H1 (cell line): ENCODE measurements around the gene IRF3. TPM values are rescaled to one million over a fixed set of nuclear protein-coding genes. Genes with fewer than 3 reads are reported as not detected.
A peak's percentile ranks its signal among the peaks of the same experiment; 100 is the strongest.

Source experiments
- CBX8 ChIP-seq: fragments of 300-800, 300-1000 bp; sonication (generic); IDR thresholded peaks from 2 replicates; pipeline ENCODE4 v1.7.1; 2016; ENCODE audit warnings: low read depth, low read length, borderline replicate concordance
- JUN ChIP-seq: IDR thresholded peaks from 2 replicates; pipeline ENCODE4 v1.6.1; 2011; ENCODE audit warnings: low read depth, mild to moderate bottlenecking, improper control_type of control experiment, low read length
- KDM5A ChIP-seq: fragments of 200-600 bp; IDR thresholded peaks from 2 replicates; pipeline ENCODE4 v1.7.1; 2012; ENCODE audit warnings: mild to moderate bottlenecking, low read length, inconsistent platforms, mixed read lengths
- NANOG ChIP-seq: IDR thresholded peaks from 2 replicates; pipeline ENCODE4 v1.6.1; 2011; ENCODE audit warnings: low read length, low read depth, mild to moderate bottlenecking, inconsistent platforms; ENCODE audit not compliant: insufficient read depth, poor library complexity, severe bottlenecking
- POLR2A ChIP-seq, 2 experiments: IDR thresholded peaks; 1 replicate in 1 of 2; 2 replicates in 1 of 2; pipeline ENCODE4 v1.6.1; 2011; ENCODE audit warnings: low read depth in 2 of 2, low read length in 2 of 2, mild to moderate bottlenecking in 2 of 2; ENCODE audit errors: control extremely low read depth in 1 of 2
- POLR2AphosphoS5 ChIP-seq: IDR thresholded peaks from 2 replicates; pipeline ENCODE4 v1.6.1; 2011; ENCODE audit warnings: low read depth, low read length
- RFX5 ChIP-seq: IDR thresholded peaks from 2 replicates; pipeline ENCODE4 v1.6.1; 2011; ENCODE audit warnings: low read depth, low read length, improper control_type of control experiment, borderline replicate concordance
- polyA plus RNA-seq, 7 experiments: library from polyadenylated mRNA; depleted of rRNA in 3 of 7; stranded (reverse) in 5 of 7; unstranded in 2 of 7; fragments of >200 nt in 5 of 7; fragments of 200-250 nt in 2 of 7; gene quantifications; 1 replicate in 5 of 7; 2 replicates in 1 of 7; 4 replicates in 1 of 7; pipeline versions ENCODE4 v1.2.1 to v1.2.3, GENCODE V29; 2011 to 2013; ENCODE audit warnings: missing spikeins in 2 of 7, mixed read lengths in 2 of 7
- total RNA-seq: library from RNA; stranded (reverse); fragmentation: NEBNext Ultra II Directional; extraction: Animal tissue kit (Norgen Biotek cat#: 25700); gene quantifications from 2 replicates; pipeline ENCODE4 v1.2.1, GENCODE V29; 2021
- TF ChIP-seq, protein P1 (sequence below): fragments of 300-600 bp; sonication (generic); IDR thresholded peaks from 2 replicates; pipeline ENCODE4 v1.7.1; 2012; ENCODE audit warnings: low read length, moderate library complexity, mild to moderate bottlenecking, inconsistent platforms; ENCODE audit not compliant: insufficient replicate concordance
- TF ChIP-seq, protein P2 (sequence below): IDR thresholded peaks from 2 replicates; pipeline ENCODE4 v1.6.1; 2012; ENCODE audit warnings: inconsistent platforms
- TF ChIP-seq, protein P3 (sequence below): IDR thresholded peaks from 2 replicates; pipeline ENCODE4 v1.6.1; 2012; ENCODE audit warnings: low read length, inconsistent platforms

The IRF3 gene
- total and polyA plus RNA-seq, 2 of the 8 experiments (the other 6 are each of a cell fraction or from before 2014, with no cell fraction given), result 103 to 114 TPM

DNA sequence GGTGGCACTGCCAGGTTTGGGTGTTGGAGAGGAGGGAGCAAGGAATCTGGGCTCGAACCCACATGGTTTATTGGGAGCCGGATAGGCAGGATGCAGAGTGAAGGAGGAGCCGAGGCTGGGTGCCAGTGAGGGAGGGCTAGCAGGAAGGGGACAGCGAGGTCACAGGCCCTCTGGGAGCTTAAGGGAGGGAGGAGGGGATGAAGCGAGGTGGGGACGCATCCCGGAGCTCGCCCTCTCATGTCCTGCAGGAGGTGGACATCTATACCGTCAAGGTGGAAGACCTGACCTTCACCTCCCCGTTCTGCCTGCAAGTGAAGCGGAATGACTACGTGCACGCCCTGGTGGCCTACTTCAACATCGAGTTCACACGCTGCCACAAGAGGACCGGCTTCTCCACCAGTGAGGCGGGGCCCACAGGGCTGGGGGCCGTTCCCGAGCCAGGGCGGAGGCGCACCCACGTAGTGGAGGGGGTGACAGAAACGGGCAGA is 20.2 kb upstream of the IRF3 start (continued):
- TF ChIP-seq, protein P1, sequence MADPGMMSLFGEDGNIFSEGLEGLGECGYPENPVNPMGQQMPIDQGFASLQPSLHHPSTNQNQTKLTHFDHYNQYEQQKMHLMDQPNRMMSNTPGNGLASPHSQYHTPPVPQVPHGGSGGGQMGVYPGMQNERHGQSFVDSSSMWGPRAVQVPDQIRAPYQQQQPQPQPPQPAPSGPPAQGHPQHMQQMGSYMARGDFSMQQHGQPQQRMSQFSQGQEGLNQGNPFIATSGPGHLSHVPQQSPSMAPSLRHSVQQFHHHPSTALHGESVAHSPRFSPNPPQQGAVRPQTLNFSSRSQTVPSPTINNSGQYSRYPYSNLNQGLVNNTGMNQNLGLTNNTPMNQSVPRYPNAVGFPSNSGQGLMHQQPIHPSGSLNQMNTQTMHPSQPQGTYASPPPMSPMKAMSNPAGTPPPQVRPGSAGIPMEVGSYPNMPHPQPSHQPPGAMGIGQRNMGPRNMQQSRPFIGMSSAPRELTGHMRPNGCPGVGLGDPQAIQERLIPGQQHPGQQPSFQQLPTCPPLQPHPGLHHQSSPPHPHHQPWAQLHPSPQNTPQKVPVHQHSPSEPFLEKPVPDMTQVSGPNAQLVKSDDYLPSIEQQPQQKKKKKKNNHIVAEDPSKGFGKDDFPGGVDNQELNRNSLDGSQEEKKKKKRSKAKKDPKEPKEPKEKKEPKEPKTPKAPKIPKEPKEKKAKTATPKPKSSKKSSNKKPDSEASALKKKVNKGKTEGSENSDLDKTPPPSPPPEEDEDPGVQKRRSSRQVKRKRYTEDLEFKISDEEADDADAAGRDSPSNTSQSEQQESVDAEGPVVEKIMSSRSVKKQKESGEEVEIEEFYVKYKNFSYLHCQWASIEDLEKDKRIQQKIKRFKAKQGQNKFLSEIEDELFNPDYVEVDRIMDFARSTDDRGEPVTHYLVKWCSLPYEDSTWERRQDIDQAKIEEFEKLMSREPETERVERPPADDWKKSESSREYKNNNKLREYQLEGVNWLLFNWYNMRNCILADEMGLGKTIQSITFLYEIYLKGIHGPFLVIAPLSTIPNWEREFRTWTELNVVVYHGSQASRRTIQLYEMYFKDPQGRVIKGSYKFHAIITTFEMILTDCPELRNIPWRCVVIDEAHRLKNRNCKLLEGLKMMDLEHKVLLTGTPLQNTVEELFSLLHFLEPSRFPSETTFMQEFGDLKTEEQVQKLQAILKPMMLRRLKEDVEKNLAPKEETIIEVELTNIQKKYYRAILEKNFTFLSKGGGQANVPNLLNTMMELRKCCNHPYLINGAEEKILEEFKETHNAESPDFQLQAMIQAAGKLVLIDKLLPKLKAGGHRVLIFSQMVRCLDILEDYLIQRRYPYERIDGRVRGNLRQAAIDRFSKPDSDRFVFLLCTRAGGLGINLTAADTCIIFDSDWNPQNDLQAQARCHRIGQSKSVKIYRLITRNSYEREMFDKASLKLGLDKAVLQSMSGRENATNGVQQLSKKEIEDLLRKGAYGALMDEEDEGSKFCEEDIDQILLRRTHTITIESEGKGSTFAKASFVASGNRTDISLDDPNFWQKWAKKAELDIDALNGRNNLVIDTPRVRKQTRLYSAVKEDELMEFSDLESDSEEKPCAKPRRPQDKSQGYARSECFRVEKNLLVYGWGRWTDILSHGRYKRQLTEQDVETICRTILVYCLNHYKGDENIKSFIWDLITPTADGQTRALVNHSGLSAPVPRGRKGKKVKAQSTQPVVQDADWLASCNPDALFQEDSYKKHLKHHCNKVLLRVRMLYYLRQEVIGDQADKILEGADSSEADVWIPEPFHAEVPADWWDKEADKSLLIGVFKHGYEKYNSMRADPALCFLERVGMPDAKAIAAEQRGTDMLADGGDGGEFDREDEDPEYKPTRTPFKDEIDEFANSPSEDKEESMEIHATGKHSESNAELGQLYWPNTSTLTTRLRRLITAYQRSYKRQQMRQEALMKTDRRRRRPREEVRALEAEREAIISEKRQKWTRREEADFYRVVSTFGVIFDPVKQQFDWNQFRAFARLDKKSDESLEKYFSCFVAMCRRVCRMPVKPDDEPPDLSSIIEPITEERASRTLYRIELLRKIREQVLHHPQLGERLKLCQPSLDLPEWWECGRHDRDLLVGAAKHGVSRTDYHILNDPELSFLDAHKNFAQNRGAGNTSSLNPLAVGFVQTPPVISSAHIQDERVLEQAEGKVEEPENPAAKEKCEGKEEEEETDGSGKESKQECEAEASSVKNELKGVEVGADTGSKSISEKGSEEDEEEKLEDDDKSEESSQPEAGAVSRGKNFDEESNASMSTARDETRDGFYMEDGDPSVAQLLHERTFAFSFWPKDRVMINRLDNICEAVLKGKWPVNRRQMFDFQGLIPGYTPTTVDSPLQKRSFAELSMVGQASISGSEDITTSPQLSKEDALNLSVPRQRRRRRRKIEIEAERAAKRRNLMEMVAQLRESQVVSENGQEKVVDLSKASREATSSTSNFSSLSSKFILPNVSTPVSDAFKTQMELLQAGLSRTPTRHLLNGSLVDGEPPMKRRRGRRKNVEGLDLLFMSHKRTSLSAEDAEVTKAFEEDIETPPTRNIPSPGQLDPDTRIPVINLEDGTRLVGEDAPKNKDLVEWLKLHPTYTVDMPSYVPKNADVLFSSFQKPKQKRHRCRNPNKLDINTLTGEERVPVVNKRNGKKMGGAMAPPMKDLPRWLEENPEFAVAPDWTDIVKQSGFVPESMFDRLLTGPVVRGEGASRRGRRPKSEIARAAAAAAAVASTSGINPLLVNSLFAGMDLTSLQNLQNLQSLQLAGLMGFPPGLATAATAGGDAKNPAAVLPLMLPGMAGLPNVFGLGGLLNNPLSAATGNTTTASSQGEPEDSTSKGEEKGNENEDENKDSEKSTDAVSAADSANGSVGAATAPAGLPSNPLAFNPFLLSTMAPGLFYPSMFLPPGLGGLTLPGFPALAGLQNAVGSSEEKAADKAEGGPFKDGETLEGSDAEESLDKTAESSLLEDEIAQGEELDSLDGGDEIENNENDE, result no peak
- TF ChIP-seq KDM5A (no peak), RFX5 (no peak), NANOG (no peak), POLR2A (IDR thresholded peaks at IDR 0.05; ENCODE audit: control extremely low read depth in 1 of 2, low read depth in 2 of 2, low read length in 2 of 2) (peak in 1 of 2 experiments; percentile 36; a peak in 1 of 3 replicates), POLR2AphosphoS5 (peak; percentile 76), CBX8 (no peak), JUN (no peak)
- TF ChIP-seq, protein P2, sequence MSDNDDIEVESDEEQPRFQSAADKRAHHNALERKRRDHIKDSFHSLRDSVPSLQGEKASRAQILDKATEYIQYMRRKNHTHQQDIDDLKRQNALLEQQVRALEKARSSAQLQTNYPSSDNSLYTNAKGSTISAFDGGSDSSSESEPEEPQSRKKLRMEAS, result no peak
- TF ChIP-seq, protein P3, sequence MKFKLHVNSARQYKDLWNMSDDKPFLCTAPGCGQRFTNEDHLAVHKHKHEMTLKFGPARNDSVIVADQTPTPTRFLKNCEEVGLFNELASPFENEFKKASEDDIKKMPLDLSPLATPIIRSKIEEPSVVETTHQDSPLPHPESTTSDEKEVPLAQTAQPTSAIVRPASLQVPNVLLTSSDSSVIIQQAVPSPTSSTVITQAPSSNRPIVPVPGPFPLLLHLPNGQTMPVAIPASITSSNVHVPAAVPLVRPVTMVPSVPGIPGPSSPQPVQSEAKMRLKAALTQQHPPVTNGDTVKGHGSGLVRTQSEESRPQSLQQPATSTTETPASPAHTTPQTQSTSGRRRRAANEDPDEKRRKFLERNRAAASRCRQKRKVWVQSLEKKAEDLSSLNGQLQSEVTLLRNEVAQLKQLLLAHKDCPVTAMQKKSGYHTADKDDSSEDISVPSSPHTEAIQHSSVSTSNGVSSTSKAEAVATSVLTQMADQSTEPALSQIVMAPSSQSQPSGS, result no peak
